ENCODE measurements around the gene HOXB3.
"Not testable (repeated sequence)": the region's sequence is repeated elsewhere in the genome, so short reads cannot be mapped to it uniquely, and the experiment has no call there.

GRCh38 chr17:48509708-48510107, 80.3 kb downstream of the HOXB3 start:
- not testable (repeated sequence) for TF ChIP-seq CTCF (conservative IDR thresholded peaks at IDR 0.05; ENCODE audit: low read depth, low read length); EZH2phosphoT487 (IDR thresholded peaks at IDR 0.05; ENCODE audit: borderline replicate concordance, low read length)
